Measurements from ENCODE around the gene CPA4.

CPA4 gene

GRCh38 chr7:130365511-130366441, 72.8 kb downstream of the CPA4 start:
- no peak for TF ChIP-seq CTCF (IDR thresholded peaks at IDR 0.05; ENCODE audit: insufficient read depth, missing control alignments)
- FAIRE-seq = no peak
- DNase-seq (ENCODE audit: insufficient read length, low spot score) = no peak

- DNase-seq (ENCODE audit: insufficient read length, low spot score) = no peak
- TF ChIP-seq CTCF (IDR thresholded peaks at IDR 0.05; ENCODE audit: insufficient read depth, missing control alignments) = no peak
- no peak for FAIRE-seq
Measured at GRCh38 chr7:130366564-130366963, 73.6 kb downstream of the CPA4 start.

GRCh38 chr7:130367088-130367755, 74.3 kb downstream of the CPA4 start:
- FAIRE-seq (no peak), DNase-seq (ENCODE audit: insufficient read length, low spot score) (no peak)
- no peak for TF ChIP-seq CTCF (IDR thresholded peaks at IDR 0.05; ENCODE audit: insufficient read depth, missing control alignments)

GRCh38 chr7:130367836-130368746, 75.1 kb downstream of the CPA4 start:
- no peak for FAIRE-seq

GRCh38 chr7:130369110-130369711, 76.2 kb downstream of the CPA4 start:
- no peak for FAIRE-seq
- TF ChIP-seq CTCF (IDR thresholded peaks at IDR 0.05; ENCODE audit: insufficient read depth, missing control alignments) = no peak
- DNase-seq (ENCODE audit: insufficient read length, low spot score) = no peak

More at GRCh38 chr7:130367836-130368746, 75.1 kb downstream of the CPA4 start:
- TF ChIP-seq CTCF (IDR thresholded peaks at IDR 0.05; ENCODE audit: insufficient read depth, missing control alignments) = no peak
- DNase-seq (ENCODE audit: insufficient read length, low spot score) = no peak

GRCh38 chr7:130369831-130370550, 77.0 kb downstream of the CPA4 start:
- DNase-seq (ENCODE audit: insufficient read length, low spot score) (no peak), FAIRE-seq (no peak)
- TF ChIP-seq CTCF (IDR thresholded peaks at IDR 0.05; ENCODE audit: insufficient read depth, missing control alignments) = no peak

Data from D721Med (cell line).